GM19099 (cell line): Measurements from ENCODE around the gene VSIG8.

ENCODE experiments used
- POLR2A ChIP-seq: IDR thresholded peaks from 3 replicates; pipeline ENCODE4 v1.6.1; 2011; ENCODE audit warnings: low read depth; ENCODE audit not compliant: insufficient read length; ENCODE audit errors: extremely low read depth

Gene VSIG8

GRCh38 chr1:159849626-159850366 lies 12.7 kb downstream of the VSIG8 start:
- no peak for TF ChIP-seq POLR2A

- no peak for TF ChIP-seq POLR2A
These were observed 14.1 kb downstream of the VSIG8 start for GRCh38 chr1:159848326-159848725.

GRCh38 chr1:159847231-159847630 lies 15.2 kb downstream of the VSIG8 start:
- no peak for TF ChIP-seq POLR2A

GRCh38 chr1:159845751-159846629 lies 16.5 kb downstream of the VSIG8 start:
- no peak for TF ChIP-seq POLR2A

- TF ChIP-seq POLR2A = no peak
These were observed 19.0 kb downstream of the VSIG8 start for GRCh38 chr1:159843459-159843858.

- TF ChIP-seq POLR2A = no peak
These were observed 20.7 kb downstream of the VSIG8 start for GRCh38 chr1:159841749-159842148.

GRCh38 chr1:159839116-159839849 lies 23.2 kb downstream of the VSIG8 start:
- no peak for TF ChIP-seq POLR2A

- TF ChIP-seq POLR2A = no peak
These were observed 23.7 kb downstream of the VSIG8 start for GRCh38 chr1:159838715-159839114.

GRCh38 chr1:159835862-159836525 lies 26.5 kb downstream of the VSIG8 start:
- TF ChIP-seq POLR2A = no peak

- TF ChIP-seq POLR2A = no peak
These were observed 27.1 kb downstream of the VSIG8 start for GRCh38 chr1:159835356-159835755.

GRCh38 chr1:159832309-159832708 lies 30.1 kb downstream of the VSIG8 start:
- TF ChIP-seq POLR2A = no peak

- TF ChIP-seq POLR2A = no peak
These were observed 30.9 kb downstream of the VSIG8 start for GRCh38 chr1:159831412-159832141.

- TF ChIP-seq POLR2A = no peak
These were observed 31.7 kb downstream of the VSIG8 start for GRCh38 chr1:159830722-159831121.

- TF ChIP-seq POLR2A = no peak
These were observed 32.5 kb downstream of the VSIG8 start for GRCh38 chr1:159829822-159830465.
